NK-92 (cell line): Measurements from ENCODE around the gene ZNF169.
"Not testable (repeated sequence)": the region's sequence is repeated elsewhere in the genome, so short reads cannot be mapped to it uniquely, and the experiment has no call there.

Experiments
- DNase-seq: peaks from one replicate; lab custom pipeline; 2025; ENCODE audit not compliant: unreplicated experiment; lab: John Stamatoyannopoulos, UW

The ZNF169 gene

DNA sequence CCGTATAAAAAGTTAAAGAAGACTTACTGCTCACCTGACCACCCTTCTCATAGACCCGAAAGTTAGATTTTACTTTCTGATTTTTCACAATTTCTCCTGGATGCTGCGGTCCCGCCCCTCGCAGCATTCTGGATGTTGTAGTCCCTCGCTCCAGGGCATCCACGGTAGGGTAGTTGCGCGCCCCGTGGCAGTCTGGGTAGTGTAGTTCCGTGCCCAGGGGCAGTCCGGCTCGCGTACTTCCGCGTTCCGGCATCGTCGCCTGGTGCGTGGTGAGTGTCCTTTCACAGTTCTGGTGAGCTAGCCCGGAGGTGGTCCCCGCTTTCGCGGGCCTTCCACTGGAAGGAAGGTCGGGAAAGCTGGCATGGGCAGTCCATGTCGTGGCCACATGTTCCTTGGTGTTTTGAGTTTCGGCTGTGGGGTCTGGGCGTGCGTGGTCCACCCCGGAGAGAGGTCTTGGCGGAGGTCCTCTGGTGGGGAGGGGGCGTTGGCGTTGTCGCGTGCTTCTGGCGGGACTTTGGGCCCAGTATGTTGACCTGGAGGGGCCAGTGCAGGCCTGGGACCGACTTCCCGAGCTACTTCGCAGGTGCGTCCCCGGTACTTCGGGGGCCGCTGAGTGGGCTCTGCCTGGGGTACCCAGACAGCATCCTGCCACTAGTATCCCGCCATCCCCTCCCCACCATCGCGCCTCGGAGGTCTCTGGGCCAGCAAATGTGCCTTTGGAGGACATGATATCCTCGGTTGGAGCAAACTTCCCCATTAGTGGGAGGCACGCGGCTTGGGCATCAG is at the start of gene ZNF169:
ZNF169 (plus strand) TSS at position 222 of the 786 bp plus-strand sequence. CDS start 19,515 bp downstream, outside the sequence.
- peak; percentile 17 for DNase-seq

DNA sequence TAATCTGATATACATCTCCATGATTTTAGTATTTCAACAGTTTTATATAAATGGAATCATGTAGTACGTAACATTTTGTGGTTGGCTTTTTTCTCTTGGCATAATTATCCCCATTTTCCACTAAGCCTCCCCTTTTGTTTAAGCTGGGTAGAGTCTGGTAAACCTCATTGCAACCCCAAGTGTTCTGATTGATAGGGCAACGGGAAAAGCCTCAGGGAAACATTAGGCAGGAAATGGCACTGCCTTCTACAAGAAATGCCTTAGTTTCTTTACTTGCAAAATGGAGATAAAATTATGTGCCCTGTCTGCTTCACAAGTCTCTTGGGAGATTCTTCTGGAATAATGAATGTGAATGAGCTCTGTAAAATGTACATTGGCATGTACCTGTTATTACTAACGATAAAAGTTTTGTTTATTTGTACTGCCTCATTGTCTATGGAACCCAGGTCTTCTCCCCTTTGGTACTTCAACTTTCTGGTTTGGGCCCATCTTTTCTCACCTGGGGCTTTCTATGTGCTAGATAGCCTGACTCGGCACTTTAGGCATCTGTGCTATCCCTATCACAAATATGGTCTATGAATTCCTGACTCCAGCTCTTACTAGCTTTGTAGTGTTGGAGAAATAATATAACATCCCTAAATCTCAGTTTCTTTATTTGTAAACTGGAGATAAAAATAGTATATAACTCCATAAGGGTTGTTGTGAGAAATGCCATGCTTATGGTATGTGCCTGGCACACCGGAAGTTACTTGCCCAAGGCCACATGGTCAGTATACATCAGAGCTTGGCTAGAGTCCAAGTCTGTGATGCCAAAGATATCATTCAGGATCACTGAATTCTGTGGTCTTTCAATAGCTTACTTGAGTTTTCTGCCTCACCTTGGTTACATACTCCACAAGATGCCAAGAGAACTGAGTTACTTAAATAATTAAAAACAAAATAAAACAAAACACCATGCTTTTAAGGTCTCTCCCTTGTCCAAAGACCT is 48.2 kb upstream of the ZNF169 start:
- DNase-seq, result no peak

DNA sequence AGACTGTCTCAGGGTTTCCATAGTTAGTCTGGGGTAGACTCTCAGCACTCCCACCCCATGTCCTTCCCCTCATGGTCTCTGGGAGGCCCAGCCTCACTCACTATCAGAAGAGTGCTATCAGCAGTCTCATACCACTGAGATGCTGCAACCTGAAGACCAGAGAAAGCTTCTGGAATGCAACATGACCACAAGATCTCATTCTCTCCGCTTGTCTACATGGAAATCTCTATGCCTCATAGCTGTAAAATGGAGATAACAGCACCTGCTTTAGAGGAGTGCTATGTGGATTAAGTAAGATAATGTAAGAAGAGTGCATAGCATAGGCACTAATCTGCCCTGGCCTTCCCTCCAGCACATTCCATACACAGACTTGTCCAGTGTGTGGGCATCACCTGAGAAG is 47.0 kb upstream of the ZNF169 start:
- DNase-seq, result no peak

DNA sequence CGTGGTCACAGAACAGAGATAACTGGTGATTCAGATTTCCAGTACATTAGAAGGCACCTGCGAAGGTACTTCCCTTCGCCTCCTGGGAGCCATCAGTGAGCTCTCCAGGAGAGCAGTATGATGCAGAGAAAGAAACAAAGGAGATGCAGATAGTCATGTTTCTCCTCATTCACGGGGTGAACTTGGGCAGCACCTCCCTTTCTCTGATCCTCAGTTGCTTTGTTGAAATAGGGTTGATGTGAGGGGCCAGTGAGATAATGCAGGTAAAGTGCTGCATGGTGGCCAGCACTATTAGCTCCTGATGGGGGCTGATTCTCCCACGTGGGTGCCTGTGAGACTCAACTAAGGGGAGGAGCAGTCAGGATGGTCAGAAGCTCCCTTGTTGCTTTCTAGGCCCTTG is 46.6 kb upstream of the ZNF169 start:
- DNase-seq, result no peak

GRCh38 chr9:94213511-94214124 is 45.5 kb upstream of the ZNF169 start:
- DNase-seq, result peak; percentile 2

DNA sequence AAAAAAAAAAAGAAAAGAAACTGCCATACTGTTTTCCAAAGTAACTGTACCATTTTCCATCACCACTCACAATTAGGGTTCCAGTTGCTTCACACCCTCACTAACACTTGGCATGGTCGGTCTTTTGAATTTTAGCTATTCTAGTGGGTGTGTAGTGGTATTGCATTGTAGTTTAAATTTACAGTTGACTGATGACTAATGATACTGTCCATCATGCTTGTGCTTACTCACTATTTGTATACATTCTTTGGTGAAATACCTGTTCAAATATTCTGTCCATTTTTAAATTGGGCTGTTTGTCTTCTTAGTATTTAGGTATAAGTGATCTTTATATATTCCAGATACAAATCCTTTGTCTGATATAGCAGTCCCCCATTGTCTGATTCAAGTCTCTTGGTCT is 36.2 kb upstream of the ZNF169 start:
- DNase-seq, result no peak

- DNase-seq, result not testable (repeated sequence)
Observed at GRCh38 chr9:94225413-94225812, 33.7 kb upstream of the ZNF169 start.

GRCh38 chr9:94228616-94229015 is 30.5 kb upstream of the ZNF169 start:
- DNase-seq, result no peak

DNA sequence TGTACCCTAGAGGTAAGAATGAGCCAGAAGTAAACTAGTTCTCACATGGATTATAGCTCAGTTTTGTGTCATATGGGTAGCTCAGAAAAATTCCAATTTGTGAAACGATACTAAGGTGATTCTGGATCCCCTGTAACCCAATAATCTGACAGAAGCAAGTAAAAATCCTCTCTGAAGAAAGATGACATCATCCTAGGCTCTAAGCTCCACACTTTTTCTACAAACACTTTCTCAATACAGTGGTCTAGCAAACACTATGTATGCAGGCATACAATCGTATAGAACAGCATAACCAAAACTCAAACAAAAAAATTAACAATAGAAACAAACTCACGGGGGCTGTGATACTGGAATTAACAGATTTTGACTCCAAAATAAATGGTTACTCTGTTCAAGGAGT is 26.7 kb upstream of the ZNF169 start:
- no peak for DNase-seq

- not testable (repeated sequence) for DNase-seq
Observed at GRCh38 chr9:94241098-94241497, 18.0 kb upstream of the ZNF169 start.

GRCh38 chr9:94245651-94246050 is 13.4 kb upstream of the ZNF169 start:
- DNase-seq, result no peak

DNA sequence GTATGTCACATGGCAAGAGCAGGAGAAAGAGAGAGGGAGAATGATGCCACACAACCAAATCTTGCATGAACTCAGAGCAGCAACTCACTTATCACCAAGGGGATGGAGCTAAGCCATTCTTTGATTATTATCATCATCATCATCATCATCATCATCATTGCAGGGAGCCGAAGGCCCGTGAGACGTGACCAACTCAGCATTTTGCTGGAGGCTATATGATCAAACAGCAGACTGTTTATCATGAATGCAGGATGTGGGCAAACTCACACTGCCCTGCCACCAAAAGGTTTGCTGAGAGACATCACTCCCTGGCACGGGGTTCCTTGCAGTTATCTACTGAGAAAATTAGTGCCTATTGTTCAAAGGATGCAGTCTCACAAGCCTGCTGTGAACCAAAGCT is 8.6 kb upstream of the ZNF169 start:
- no peak for DNase-seq

- no peak for DNase-seq
Observed at GRCh38 chr9:94256007-94256406, 3.1 kb upstream of the ZNF169 start.

DNA sequence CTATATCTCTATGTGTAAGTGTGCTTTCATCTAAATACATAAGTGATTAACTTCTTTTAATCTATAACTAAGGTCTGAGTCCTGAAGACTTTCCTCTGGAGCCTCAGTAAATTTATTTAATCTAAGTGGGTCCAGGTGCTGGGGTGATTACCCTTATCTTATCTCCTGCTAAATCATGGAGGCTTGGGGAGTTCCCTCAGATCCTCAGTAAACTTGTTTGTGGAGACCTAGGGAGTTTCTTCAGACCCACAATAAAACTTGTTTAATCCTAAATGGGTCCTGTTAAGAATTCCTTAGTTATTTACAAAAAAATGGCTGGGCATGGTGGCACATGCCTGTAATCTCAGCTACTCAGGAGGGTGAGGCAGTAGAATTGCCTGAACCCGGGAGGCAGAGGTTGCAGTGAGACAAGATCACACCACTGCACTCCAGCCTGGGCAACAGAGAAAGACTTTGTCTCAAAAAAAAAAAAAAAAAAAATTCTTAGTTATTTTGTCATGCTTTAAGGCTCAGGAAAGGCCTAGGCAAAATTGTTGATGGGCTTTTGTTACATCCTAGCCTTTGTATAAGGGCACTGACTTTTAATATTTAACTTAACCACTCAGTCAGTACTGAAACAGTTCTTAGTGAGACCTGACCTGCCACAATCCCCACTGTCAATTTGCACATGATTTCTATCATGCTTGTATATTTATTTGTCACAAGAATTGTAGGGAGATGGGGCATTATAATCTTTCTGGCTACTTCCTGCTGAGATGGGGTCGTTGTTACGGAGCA is 6.7 kb downstream of the ZNF169 start:
- not testable (repeated sequence) for DNase-seq

GRCh38 chr9:94269264-94269663 is 10.2 kb downstream of the ZNF169 start:
- DNase-seq, result no peak

DNA sequence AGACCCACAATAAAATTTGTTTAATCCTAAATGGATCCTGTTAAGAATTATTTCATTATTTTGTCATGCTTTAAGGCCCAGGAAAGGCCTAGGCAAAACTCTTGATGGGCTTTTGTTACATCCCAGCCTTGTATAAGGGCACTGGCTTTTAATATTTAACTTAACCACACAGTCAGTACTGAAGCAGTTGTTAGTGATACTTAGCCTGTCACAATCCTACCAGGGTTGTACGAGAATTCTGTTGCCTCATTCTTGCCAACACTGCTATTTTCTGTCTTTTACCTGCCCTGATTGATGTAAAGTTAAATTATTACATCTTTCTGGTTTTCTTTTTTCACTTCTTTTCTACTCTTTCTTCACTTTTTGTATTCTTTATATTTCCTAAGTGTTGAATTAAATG is 10.9 kb downstream of the ZNF169 start:
- no peak for DNase-seq

GRCh38 chr9:94277029-94277428 is 17.9 kb downstream of the ZNF169 start:
- not testable (repeated sequence) for DNase-seq

GRCh38 chr9:94277885-94278536 is 18.9 kb downstream of the ZNF169 start:
- DNase-seq, result no peak

- DNase-seq, result no peak
Observed at GRCh38 chr9:94280409-94280989, 21.4 kb downstream of the ZNF169 start.

DNA sequence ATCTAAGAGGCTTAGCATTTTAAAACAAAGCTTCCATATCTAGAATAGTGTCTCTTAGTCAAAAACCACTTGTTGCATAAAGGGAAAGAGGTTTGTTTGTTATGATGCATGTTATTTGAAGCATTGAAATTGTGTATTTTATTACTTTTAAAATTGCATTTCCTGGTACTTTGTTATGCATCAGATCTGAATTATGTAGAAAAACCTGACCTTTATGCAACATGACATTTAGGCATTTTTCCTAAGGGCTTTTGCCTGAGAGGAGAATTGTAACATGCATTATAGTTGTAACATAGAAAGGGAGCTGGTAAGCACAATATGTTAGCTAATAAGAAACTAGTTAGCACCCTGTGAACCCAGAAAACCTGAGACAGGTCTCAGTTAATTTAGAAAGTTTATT is 22.0 kb downstream of the ZNF169 start:
- no peak for DNase-seq
